ENCODE measurements around the gene HOXA9. TPM values are rescaled to one million over a fixed set of nuclear protein-coding genes. Genes with fewer than 3 reads are reported as not detected.

Gene HOXA9
- total and polyA plus RNA-seq, 2 of the 4 experiments (the other 2 are of a cell fraction): 0.18 to 0.32 TPM

- H3K9ac ChIP-seq (ENCODE audit: low read depth, low read length): peak overlapping the region; percentile 96
- no peaks in the 10 kb centered on the region for H3K27me3 ChIP-seq (ENCODE audit: control insufficient read depth, insufficient read depth, low read length)
- no TSS peak for BruUV-seq (replicated peaks)
Observed at GRCh38 chr7:27124096-27124901, 41.0 kb downstream of the HOXA9 start.

More at GRCh38 chr7:27124096-27124901, 41.0 kb downstream of the HOXA9 start:
- Histone ChIP-seq H3K4me1 (ENCODE audit: control insufficient read depth, insufficient read depth, low read length) (peaks cover 35% of the 10 kb centered on the region), H3K36me3 (ENCODE audit: control insufficient read depth, insufficient read depth, low read length) (peaks cover 3% of the 10 kb centered on the region; the same call in 1 of the 2 replicates), H2AK9ac (replicated peaks; ENCODE audit: low read depth, low read length, poor library complexity) (peak overlapping the region; percentile 30), H3K56ac (ENCODE audit: extremely low read depth, insufficient read depth, low read length) (peak overlapping the region; percentile 76; the same call in 1 of the 2 replicates), H3K18ac (ENCODE audit: low read depth, low read length) (peak overlapping the region; percentile 67), H3K4ac (ENCODE audit: low read depth, low read length) (peak overlapping the region; percentile 98), H4K91ac (ENCODE audit: insufficient read depth, low read depth, low read length) (peak overlapping the region; percentile 96), H2BK5ac (ENCODE audit: low read depth, low read length, poor library complexity, severe bottlenecking) (peak overlapping the region; percentile 88), H3K14ac (replicated peaks; ENCODE audit: low read depth, low read length) (peak overlapping the region; percentile 94), H3K27ac (ENCODE audit: insufficient read depth, low read length) (peak overlapping the region; percentile 99), H2BK20ac (ENCODE audit: low read depth, low read length) (peak overlapping the region; percentile 75), H3K4me3 (ENCODE audit: insufficient read depth, low read depth, low read length) (peak overlapping the region; percentile 48), H2BK120ac (ENCODE audit: low read depth, low read length) (peak overlapping the region; percentile 94), H3K9me1 (ENCODE audit: insufficient read depth, low read length) (peaks cover 10% of the 10 kb centered on the region), H2AFZ (replicated peaks; ENCODE audit: low read length, poor library complexity) (peak overlapping the region; percentile 36), H3K79me1 (ENCODE audit: low read depth in 1 of 2, low read length in 2 of 2) (peaks cover 12 to 51% of the 10 kb centered on the region in 2 experiments), H4K5ac (ENCODE audit: low read depth, low read length) (peak overlapping the region; percentile 50; the same call in 1 of the 2 replicates), H4K8ac (ENCODE audit: low read depth in 2 of 2, low read length in 2 of 2) (peak overlapping the region; percentile 74 to 90), H2AK5ac (ENCODE audit: low read depth, low read length) (peak overlapping the region; percentile 77), H3K9me3 (ENCODE audit: control insufficient read depth, insufficient read depth, low read length) (no peaks in the 10 kb centered on the region), H3K4me2 (ENCODE audit: low read depth, low read length) (peak overlapping the region; percentile 95), H3K23ac (ENCODE audit: low read depth, low read length) (peak overlapping the region; percentile 89), H2BK15ac (ENCODE audit: low read depth, low read length) (peak overlapping the region; percentile 64; the same call in 2 of the 3 replicates), H4K20me1 (ENCODE audit: insufficient read depth, low read length) (no peaks in the 10 kb centered on the region)
- 1% methylated on average over 25 of the region's 43 CpGs; no CpG with 5 or more reads in 1 of the 2 experiments for WGBS, 2 experiments (ENCODE audit: extremely low coverage in 2 of 2, insufficient read length in 1 of 2)
- in situ Hi-C loops (cut with MboI; ENCODE audit: low sequenced_read_pairs): no loop called here
- ChIA-PET CTCF (interaction anchor here (1.0 kb wide), 1 partner anchor 755 kb away, joined by 3 read pairs; no protein-coding TSS in a partner anchor), POLR2A (ENCODE audit: unreplicated experiment) (interaction anchor here (1.0 kb wide), 1 partner anchor 26 kb away, joined by 3 read pairs; no protein-coding TSS in a partner anchor)
- dilution Hi-C loops (cut with HindIII; ENCODE audit: low sequenced_read_pairs, unreplicated experiment): no loop called here
- intact Hi-C loops (cut with micrococcal nuclease): loop anchor here (5.0 kb wide), 1 partner anchor 922 kb away; the partner anchor contains the start of genes CBX3 and HNRNPA2B1
- peak; percentile 36 for ATAC-seq (ENCODE audit: low read depth)
- TF ChIP-seq CEBPB (IDR thresholded peaks at IDR 0.05; ENCODE audit: low read depth, low read length) (0 out of 2 replicates have a peak, but pooled peaks have one; percentile 6), NFE2L2 (IDR thresholded peaks at IDR 0.05; ENCODE audit: low read depth, low read length) (no peak), RCOR1 (IDR thresholded peaks at IDR 0.05; ENCODE audit: insufficient replicate concordance, low read length) (peak; percentile 47), RFX5 (IDR thresholded peaks at IDR 0.05; ENCODE audit: low read depth, low read length) (no peak), USF2 (IDR thresholded peaks at IDR 0.05; ENCODE audit: low read depth, low read length) (peak; percentile 83), MXI1 (IDR thresholded peaks at IDR 0.05; ENCODE audit: borderline replicate concordance, low read depth, low read length) (peak; percentile 59), RAD21 (IDR thresholded peaks at IDR 0.05; ENCODE audit: low read length) (no peak; the same call in 1 of the 2 replicates), CHD1 (IDR thresholded peaks at IDR 0.05; ENCODE audit: low read depth, low read length) (peak; percentile 35; the same call in 1 of the 2 replicates), FOS (IDR thresholded peaks at IDR 0.05; ENCODE audit: low read depth, low read length) (peak; percentile 87), POLR2A (IDR thresholded peaks at IDR 0.05; ENCODE audit: low read depth, low read length) (no peak), MAZ (IDR thresholded peaks at IDR 0.05; ENCODE audit: borderline replicate concordance, low read depth, low read length) (0 out of 2 replicates have a peak, but pooled peaks have one; percentile 10), SMC3 (IDR thresholded peaks at IDR 0.05; ENCODE audit: low read depth, low read length) (no peak), BHLHE40 (IDR thresholded peaks at IDR 0.05; ENCODE audit: low read depth, low read length) (peak; percentile 97), MAFK (IDR thresholded peaks at IDR 0.05; ENCODE audit: low read depth, low read length) (no peak)
- TF ChIP-seq, protein P1, sequence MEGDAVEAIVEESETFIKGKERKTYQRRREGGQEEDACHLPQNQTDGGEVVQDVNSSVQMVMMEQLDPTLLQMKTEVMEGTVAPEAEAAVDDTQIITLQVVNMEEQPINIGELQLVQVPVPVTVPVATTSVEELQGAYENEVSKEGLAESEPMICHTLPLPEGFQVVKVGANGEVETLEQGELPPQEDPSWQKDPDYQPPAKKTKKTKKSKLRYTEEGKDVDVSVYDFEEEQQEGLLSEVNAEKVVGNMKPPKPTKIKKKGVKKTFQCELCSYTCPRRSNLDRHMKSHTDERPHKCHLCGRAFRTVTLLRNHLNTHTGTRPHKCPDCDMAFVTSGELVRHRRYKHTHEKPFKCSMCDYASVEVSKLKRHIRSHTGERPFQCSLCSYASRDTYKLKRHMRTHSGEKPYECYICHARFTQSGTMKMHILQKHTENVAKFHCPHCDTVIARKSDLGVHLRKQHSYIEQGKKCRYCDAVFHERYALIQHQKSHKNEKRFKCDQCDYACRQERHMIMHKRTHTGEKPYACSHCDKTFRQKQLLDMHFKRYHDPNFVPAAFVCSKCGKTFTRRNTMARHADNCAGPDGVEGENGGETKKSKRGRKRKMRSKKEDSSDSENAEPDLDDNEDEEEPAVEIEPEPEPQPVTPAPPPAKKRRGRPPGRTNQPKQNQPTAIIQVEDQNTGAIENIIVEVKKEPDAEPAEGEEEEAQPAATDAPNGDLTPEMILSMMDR (conservative IDR thresholded peaks at IDR 0.05; ENCODE audit: low read depth, low read length): no peak
- DNase-seq: peak; percentile 97

Data from IMR-90 (cell line).